Adrenal gland (tissue), 12 donors: ENCODE data around the gene ABCE1. TPM values are rescaled to one million over a fixed set of nuclear protein-coding genes. Genes with fewer than 3 reads are reported as not detected.

Experiments
- DNase-seq, 7 donors: peaks; one replicate each; pipeline ENCODE4 v3.0.0-alpha.2; 2019 to 2020
- H3K27ac ChIP-seq, 5 donors: fragments of 200-600 bp; sonication (generic) in 4 of 5; 1 replicate in 3 of 5; 2 replicates in 2 of 5; pipeline versions ENCODE4 v1.5.1 to v1.8.0; 2016 to 2020; ENCODE audit warnings: mild to moderate bottlenecking in 1 of 5
- H3K27me3 ChIP-seq: fragments of 200-600 bp; 2 replicates; pipeline ENCODE4 v1.8.0; 2021
- H3K36me3 ChIP-seq, 2 donors: fragments of 200-600 bp; replicated peaks in 1 of 2; 1 replicate in 1 of 2; 2 replicates in 1 of 2; pipeline versions ENCODE4 v1.5.1 to v1.8.0; 2018 to 2022
- H3K4me1 ChIP-seq, 2 donors: fragments of 200-600 bp; replicated peaks in 1 of 2; 1 replicate in 1 of 2; 2 replicates in 1 of 2; pipeline versions ENCODE4 v1.5.1 to v1.8.0; 2018 to 2021
- H3K4me3 ChIP-seq, 4 donors: fragments of 200-600 bp; sonication (generic) in 3 of 4; one replicate each; pipeline ENCODE4 v1.5.1; 2016 to 2018
- H3K9me3 ChIP-seq, 3 donors: fragments of 200-600 bp; sonication (generic) in 1 of 3; replicated peaks in 1 of 3; 1 replicate in 2 of 3; 2 replicates in 1 of 3; pipeline versions ENCODE4 v1.5.1 to v1.8.0; 2016 to 2021
- POLR2A ChIP-seq, 2 donors: fragments of 450-650 bp; IDR thresholded peaks; one replicate each; pipeline ENCODE4 v1.6.1; 2017; ENCODE audit warnings: antibody characterized with exemption in 2 of 2, mild to moderate bottlenecking in 2 of 2, moderate library complexity in 1 of 2
- WGBS, 4 donors: extraction: QIAGEN DNeasy Blood & Tissue Kit in 2 of 4; methylation state at CpG; one replicate each; pipeline versions ENCODE4 v1.1.5 to v1.1.7; 2013 to 2017; 5-methylcytosine and 5-hydroxymethylcytosine counted together
- intact Hi-C, 2 donors: fragments of 100-400 bp; cut with DNase I; formaldehyde crosslinking; loops; one replicate each; pipeline versions ENCODE4 v1.14.1 to v1.15.0; 2022 to 2023
- polyA plus RNA-seq, 3 donors: library from polyadenylated mRNA; stranded (reverse); fragments of 200-250 nt in 2 of 3; fragments of 350-450 nt in 1 of 3; fragmentation: Illumina TruSeq in 1 of 3; extraction: RNeasy Lipid Tissue Mini Kit (QIAGEN cat#74804) in 1 of 3; gene quantifications; one replicate each; pipeline ENCODE4 v1.2.3, GENCODE V29; 2013 to 2014
- small RNA-seq, 2 donors: library from RNA; depleted of rRNA; stranded (forward); fragments of <200 nt; gene quantifications; one replicate each; pipeline ENCODE3, GENCODE V24; 2016
- total RNA-seq, 9 donors: library from RNA; depleted of rRNA in 4 of 9; stranded (reverse); fragments of >200 nt in 4 of 9; fragments of 120-200 nt in 1 of 9; fragmentation: NEBNext Ultra II Directional in 1 of 9; extraction: Animal tissue kit (Norgen Biotek cat#: 25700) in 1 of 9; gene quantifications; one replicate each; pipeline versions ENCODE4 v1.1.0 to v1.2.4, GENCODE V29; 2013 to 2023
- TF ChIP-seq, protein P1 (sequence below), 6 experiments: fragments of 450-650 bp in 4 of 6; fragments of 200-600 bp in 2 of 6; sonication (generic) in 1 of 6; IDR thresholded peaks; 1 replicate in 5 of 6; 2 replicates in 1 of 6; pipeline versions ENCODE4 v1.5.1 to v1.8.0; 2016 to 2021; ENCODE audit warnings: antibody characterized with exemption in 6 of 6, mild to moderate bottlenecking in 2 of 6, moderate library complexity in 1 of 6
- donor health status: healthy with polysubstance abuse.
- donor health status: Bipolar disorder and iron deficiency.
- donor health status: DM: yes; HTN: yes; CAD: no.
- donor health status: DM: no; HTN: no; CAD: no.
- donor health status: DM: no; HTN: no; CAD: no.
- donor health status: DM: yes; HTN: yes; CAD: no.

Gene ABCE1
- total and polyA plus RNA-seq, 12 donors, result 14.9 to 82.0 (median 50.6) TPM

DNA sequence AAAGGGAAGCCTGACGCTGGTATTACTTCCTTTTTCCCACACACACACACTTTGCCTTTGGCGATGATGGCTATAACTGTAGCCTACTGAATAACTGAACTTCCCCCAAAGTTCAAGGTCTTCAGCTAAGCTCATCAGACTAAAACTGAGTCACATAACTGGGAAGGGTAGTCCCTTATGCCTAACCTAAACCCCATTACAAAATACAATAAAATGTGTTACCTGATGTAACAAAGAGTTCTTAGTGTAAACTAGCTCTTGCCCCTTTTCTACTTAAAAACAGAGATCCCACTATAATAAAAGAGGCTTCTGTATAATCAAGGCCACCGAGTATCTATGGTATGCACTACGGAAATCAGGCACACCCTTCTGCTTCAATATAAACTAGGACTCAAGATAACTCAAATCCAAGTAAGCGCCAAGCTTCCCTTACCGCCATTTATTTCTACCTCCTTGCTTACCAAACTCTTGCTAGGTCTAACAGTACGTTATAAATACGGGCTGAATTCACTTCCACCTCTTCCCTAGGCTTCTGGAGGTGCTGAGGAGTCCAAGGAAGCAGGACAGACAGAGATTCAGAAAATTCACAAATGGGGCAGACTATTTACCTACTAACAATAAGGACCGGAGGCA is 79.9 kb downstream of the ABCE1 start:
- Histone ChIP-seq H3K27ac (peak overlapping the region; percentile 61 to 99 (median 97)), H3K27me3 (no peaks in the 10 kb centered on the region), H3K36me3 (no peaks in the 10 kb centered on the region), H3K4me1 (peaks cover 31 to 46% of the 10 kb centered on the region in 2 donors), H3K4me3 (peak overlapping the region in 2 of 4 donors; percentile 95), H3K9me3 (no peaks in the 10 kb centered on the region)
- intact Hi-C loops, result no loop called here
- no peak for TF ChIP-seq POLR2A (IDR thresholded peaks at IDR 0.05)
- TF ChIP-seq, protein P1, sequence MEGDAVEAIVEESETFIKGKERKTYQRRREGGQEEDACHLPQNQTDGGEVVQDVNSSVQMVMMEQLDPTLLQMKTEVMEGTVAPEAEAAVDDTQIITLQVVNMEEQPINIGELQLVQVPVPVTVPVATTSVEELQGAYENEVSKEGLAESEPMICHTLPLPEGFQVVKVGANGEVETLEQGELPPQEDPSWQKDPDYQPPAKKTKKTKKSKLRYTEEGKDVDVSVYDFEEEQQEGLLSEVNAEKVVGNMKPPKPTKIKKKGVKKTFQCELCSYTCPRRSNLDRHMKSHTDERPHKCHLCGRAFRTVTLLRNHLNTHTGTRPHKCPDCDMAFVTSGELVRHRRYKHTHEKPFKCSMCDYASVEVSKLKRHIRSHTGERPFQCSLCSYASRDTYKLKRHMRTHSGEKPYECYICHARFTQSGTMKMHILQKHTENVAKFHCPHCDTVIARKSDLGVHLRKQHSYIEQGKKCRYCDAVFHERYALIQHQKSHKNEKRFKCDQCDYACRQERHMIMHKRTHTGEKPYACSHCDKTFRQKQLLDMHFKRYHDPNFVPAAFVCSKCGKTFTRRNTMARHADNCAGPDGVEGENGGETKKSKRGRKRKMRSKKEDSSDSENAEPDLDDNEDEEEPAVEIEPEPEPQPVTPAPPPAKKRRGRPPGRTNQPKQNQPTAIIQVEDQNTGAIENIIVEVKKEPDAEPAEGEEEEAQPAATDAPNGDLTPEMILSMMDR (IDR thresholded peaks at IDR 0.05), result no peak
- DNase-seq, result peak in 3 of 7 donors; percentile 37 to 43 (median 42)
- WGBS, 4 donors, result 6 to 13% (median 9%) methylated on average over 9 of the region's 9 CpGs

DNA sequence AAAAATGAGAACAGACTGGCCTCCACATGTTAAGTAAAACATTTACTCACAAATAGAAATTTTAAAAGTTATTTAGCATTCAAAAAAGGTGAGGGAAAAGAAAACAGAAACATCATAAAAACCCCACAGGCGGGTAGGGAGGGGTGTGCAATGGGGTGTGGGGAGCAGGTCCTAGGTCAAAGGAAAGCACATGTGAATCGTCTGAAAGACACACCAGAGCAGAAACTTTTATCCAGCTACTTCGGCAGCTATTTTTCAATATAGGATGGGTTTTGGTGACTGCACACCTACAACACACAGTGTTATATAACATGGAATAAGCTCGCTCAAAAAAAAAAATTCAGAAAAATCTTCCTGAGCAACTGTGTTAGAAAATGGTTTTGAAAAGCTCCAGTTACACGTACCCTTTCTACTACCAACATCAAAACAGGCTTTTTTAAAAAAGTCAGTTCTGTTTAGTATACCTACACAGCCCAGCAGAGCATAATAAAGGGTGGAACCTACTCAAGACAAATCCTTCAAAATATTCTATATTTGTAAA is 80.7 kb downstream of the ABCE1 start:
- Histone ChIP-seq H3K27me3 (no peaks in the 10 kb centered on the region), H3K9me3 (no peaks in the 10 kb centered on the region), H3K27ac (peak overlapping the region; percentile 74 to 99 (median 97)), H3K36me3 (no peaks in the 10 kb centered on the region), H3K4me1 (peaks cover 31 to 46% of the 10 kb centered on the region in 2 donors), H3K4me3 (peak overlapping the region in 3 of 4 donors; percentile 45 to 95 (median 95))
- 3 to 5% (median 4%) methylated on average over 5 of the region's 5 CpGs for WGBS, 4 donors
- TF ChIP-seq, protein P1 (IDR thresholded peaks at IDR 0.05), result no peak
- no peak for DNase-seq
- intact Hi-C loops, result no loop called here

Small RNAs within 50 kb of the gene (small RNA-seq; reads per million reads assigned to genes)
- 0 reads per million in 2 donors for gene RF00019

Other genes starting within 250 kb of the ABCE1 start
- gene ANAPC10, start 115 bp upstream of the ABCE1 start, total RNA-seq, result 10 to 100 TPM; 15.6 to 51.6 (median 21.3) TPM
- 10 to 100 TPM; 11.8 to 40.3 (median 13.0) TPM for gene ANAPC10, start 115 bp upstream of the ABCE1 start, polyA plus RNA-seq
- 10 to 100 TPM; 14.4 to 35.7 (median 30.0) TPM for gene OTUD4, start 82.3 kb downstream of the ABCE1 start, total RNA-seq
- 10 to 100 TPM; 12.8 to 25.4 (median 14.6) TPM for gene OTUD4, start 82.3 kb downstream of the ABCE1 start, polyA plus RNA-seq